GM23248 (cell line): ENCODE results near the gene ENSA.

ENCODE experiments used
- EZH2 ChIP-seq: fragments of 200-600 bp; sonication (generic); IDR thresholded peaks from 2 replicates; pipeline ENCODE4 v1.6.1; 2018; ENCODE audit warnings: antibody characterized with exemption, mild to moderate bottlenecking; ENCODE audit not compliant: insufficient read depth, poor library complexity, severe bottlenecking
- EZH2phosphoT487 ChIP-seq: fragments of 200-600 bp; sonication (generic); IDR thresholded peaks from 2 replicates; pipeline ENCODE4 v1.6.1; 2018; ENCODE audit warnings: antibody characterized with exemption, moderate library complexity, mild to moderate bottlenecking, low read depth; ENCODE audit not compliant: insufficient read depth

DNA sequence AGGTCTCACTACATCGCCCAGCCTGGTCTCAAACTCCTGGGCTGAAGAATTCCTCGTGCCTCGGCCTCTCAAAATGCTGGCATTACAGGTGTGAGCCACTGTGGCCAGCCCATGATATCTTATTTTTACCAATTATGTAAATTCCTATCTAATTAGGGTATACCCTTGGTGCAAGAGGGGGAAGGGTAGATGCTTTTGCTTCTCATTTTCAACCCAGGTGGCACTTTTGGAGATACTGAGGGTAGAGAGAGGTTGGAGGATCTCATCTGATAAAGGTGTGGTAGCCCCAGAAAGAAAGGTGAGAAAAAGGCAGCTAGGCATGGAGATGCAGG, 17.4 kb downstream of the ENSA start:
- no peak for TF ChIP-seq EZH2
- TF ChIP-seq EZH2phosphoT487 = no peak
